ENCODE measurements around the gene GPR160.

DNA sequence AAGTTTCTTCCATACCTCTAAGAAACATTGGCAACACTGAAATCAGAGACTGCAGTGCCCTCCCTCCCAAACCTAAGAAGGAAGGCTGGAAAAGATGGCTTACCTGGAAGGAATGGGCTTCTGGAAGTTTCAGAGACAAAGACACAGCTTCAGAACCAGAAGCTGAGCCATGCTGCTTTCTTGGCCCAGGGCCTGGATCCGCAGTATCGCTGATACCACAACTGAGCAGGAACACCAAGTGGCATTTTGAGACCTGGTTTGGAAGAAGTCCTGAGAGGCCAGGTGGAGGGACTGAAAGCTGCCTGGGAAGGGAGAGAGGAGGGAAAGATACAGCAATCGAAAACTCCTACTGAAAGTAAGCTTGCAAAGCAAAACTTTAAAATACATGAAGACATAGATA lies 19.8 kb downstream of the GPR160 start:
- TF ChIP-seq, protein P1, sequence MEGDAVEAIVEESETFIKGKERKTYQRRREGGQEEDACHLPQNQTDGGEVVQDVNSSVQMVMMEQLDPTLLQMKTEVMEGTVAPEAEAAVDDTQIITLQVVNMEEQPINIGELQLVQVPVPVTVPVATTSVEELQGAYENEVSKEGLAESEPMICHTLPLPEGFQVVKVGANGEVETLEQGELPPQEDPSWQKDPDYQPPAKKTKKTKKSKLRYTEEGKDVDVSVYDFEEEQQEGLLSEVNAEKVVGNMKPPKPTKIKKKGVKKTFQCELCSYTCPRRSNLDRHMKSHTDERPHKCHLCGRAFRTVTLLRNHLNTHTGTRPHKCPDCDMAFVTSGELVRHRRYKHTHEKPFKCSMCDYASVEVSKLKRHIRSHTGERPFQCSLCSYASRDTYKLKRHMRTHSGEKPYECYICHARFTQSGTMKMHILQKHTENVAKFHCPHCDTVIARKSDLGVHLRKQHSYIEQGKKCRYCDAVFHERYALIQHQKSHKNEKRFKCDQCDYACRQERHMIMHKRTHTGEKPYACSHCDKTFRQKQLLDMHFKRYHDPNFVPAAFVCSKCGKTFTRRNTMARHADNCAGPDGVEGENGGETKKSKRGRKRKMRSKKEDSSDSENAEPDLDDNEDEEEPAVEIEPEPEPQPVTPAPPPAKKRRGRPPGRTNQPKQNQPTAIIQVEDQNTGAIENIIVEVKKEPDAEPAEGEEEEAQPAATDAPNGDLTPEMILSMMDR (IDR thresholded peaks at IDR 0.05) = no peak
- TF ChIP-seq POLR2A (IDR thresholded peaks at IDR 0.05) = no peak

All from testis (tissue), 2 donors.